DND-41 (cell line): ENCODE data around the gene OSBPL5.

Experiments
- ATAC-seq: fragments of 200-7000 bp; cut with Tn5 transposase; 3 replicates; pipeline ENCODE4 v1.9.1; 2021; ENCODE audit warnings: low read depth; ENCODE audit not compliant: insufficient read depth
- DNase-seq: peaks from one replicate; pipeline ENCODE4 v3.0.0-alpha.2; 2020
- H2AFZ ChIP-seq: 2 replicates; pipeline ENCODE4 v1.6.0; 2012; ENCODE audit warnings: low read depth, low read length
- H3K27ac ChIP-seq: 2 replicates; pipeline ENCODE4 v1.5.1; 2012; ENCODE audit warnings: low read length, inconsistent platforms
- H3K27me3 ChIP-seq: fragments of 200-600 bp; sonication (generic); 2 replicates; pipeline ENCODE4 v1.6.0; 2012; ENCODE audit warnings: low read length, mild to moderate bottlenecking, inconsistent platforms; ENCODE audit not compliant: insufficient read depth, poor library complexity
- H3K36me3 ChIP-seq: 2 replicates; pipeline ENCODE4 v1.5.1; 2012; ENCODE audit warnings: low read length, inconsistent platforms; ENCODE audit not compliant: insufficient read depth
- H3K4me1 ChIP-seq: 2 replicates; pipeline ENCODE4 v1.5.1; 2012; ENCODE audit warnings: mild to moderate bottlenecking, low read length; ENCODE audit not compliant: insufficient read depth
- H3K4me2 ChIP-seq: 2 replicates; pipeline ENCODE4 v1.6.0; 2012; ENCODE audit warnings: mild to moderate bottlenecking, moderate library complexity, low read length, inconsistent platforms; ENCODE audit not compliant: insufficient read depth
- H3K4me3 ChIP-seq, 2 experiments: fragments of 200-600 bp in 1 of 2; shearing (Covaris generic) in 1 of 2; 2 replicates each; pipeline ENCODE4 v1.5.1; 2012 to 2016; ENCODE audit warnings: inconsistent platforms in 2 of 2, low read length in 2 of 2, mild to moderate bottlenecking in 2 of 2, low read depth in 1 of 2, moderate library complexity in 1 of 2
- H3K79me2 ChIP-seq: 2 replicates; pipeline ENCODE4 v1.6.0; 2012; ENCODE audit warnings: low read length, inconsistent platforms; ENCODE audit not compliant: insufficient read depth
- H3K9ac ChIP-seq: 2 replicates; pipeline ENCODE4 v1.6.0; 2012; ENCODE audit warnings: low read depth, mild to moderate bottlenecking, inconsistent platforms, low read length, moderate library complexity
- H3K9me3 ChIP-seq: 2 replicates; pipeline ENCODE4 v1.5.1; 2012; ENCODE audit warnings: low read length, moderate library complexity, mild to moderate bottlenecking, inconsistent platforms; ENCODE audit not compliant: insufficient read depth, severe bottlenecking
- H4K20me1 ChIP-seq: 2 replicates; pipeline ENCODE4 v1.6.0; 2012; ENCODE audit warnings: low read length; ENCODE audit not compliant: insufficient read depth
- CTCF ChIP-seq: IDR thresholded peaks from 2 replicates; pipeline ENCODE4 v1.5.1; 2012; ENCODE audit warnings: borderline replicate concordance, low read length, moderate library complexity, mild to moderate bottlenecking; ENCODE audit not compliant: poor library complexity, severe bottlenecking; ENCODE audit errors: extremely low read depth
- EZH2 ChIP-seq: IDR thresholded peaks from 3 replicates; pipeline ENCODE4 v1.6.1; 2012; ENCODE audit warnings: borderline replicate concordance, low read depth, mild to moderate bottlenecking, moderate library complexity, low read length, inconsistent platforms; ENCODE audit not compliant: severe bottlenecking

OSBPL5 gene

GRCh38 chr11:3193373-3194015 is 28.4 kb upstream of the OSBPL5 start:
- Histone ChIP-seq H3K79me2 (no peaks in the 10 kb centered on the region), H3K27me3 (no peaks in the 10 kb centered on the region), H3K9me3 (no peaks in the 10 kb centered on the region), H3K36me3 (no peaks in the 10 kb centered on the region), H3K27ac (no peak overlapping the region), H3K4me1 (no peaks in the 10 kb centered on the region), H2AFZ (no peak overlapping the region), H4K20me1 (no peaks in the 10 kb centered on the region), H3K9ac (no peak overlapping the region), H3K4me3 (no peak overlapping the region), H3K4me2 (no peak overlapping the region)
- TF ChIP-seq EZH2 (no peak), CTCF (no peak)
- ATAC-seq (no peak), DNase-seq (no peak)

- Histone ChIP-seq H3K27ac (no peak overlapping the region), H3K4me2 (no peak overlapping the region), H3K79me2 (no peaks in the 10 kb centered on the region), H3K4me3 (no peak overlapping the region), H3K4me1 (no peaks in the 10 kb centered on the region), H3K27me3 (no peaks in the 10 kb centered on the region), H4K20me1 (no peaks in the 10 kb centered on the region), H3K9me3 (no peaks in the 10 kb centered on the region), H3K9ac (no peak overlapping the region), H2AFZ (no peak overlapping the region), H3K36me3 (no peaks in the 10 kb centered on the region)
- TF ChIP-seq EZH2 (no peak), CTCF (no peak)
- DNase-seq, result no peak
- no peak for ATAC-seq
Observed at GRCh38 chr11:3192511-3193372, 27.6 kb upstream of the OSBPL5 start.

- no peaks in the 10 kb centered on the region for H3K4me1 ChIP-seq
- no peaks in the 10 kb centered on the region for H3K36me3 ChIP-seq
- no peak overlapping the region for H3K4me2 ChIP-seq
- no peak overlapping the region for H2AFZ ChIP-seq
- no peak overlapping the region for H3K4me3 ChIP-seq
- TF ChIP-seq CTCF (no peak), EZH2 (no peak)
- no peak overlapping the region for H3K27ac ChIP-seq
- no peaks in the 10 kb centered on the region for H3K27me3 ChIP-seq
- DNase-seq (no peak), ATAC-seq (no peak)
- H3K9me3 ChIP-seq, result no peaks in the 10 kb centered on the region
- no peaks in the 10 kb centered on the region for H3K79me2 ChIP-seq
- no peak overlapping the region for H3K9ac ChIP-seq
- H4K20me1 ChIP-seq, result no peaks in the 10 kb centered on the region
Observed at GRCh38 chr11:3191586-3192324, 26.6 kb upstream of the OSBPL5 start.
